ENCODE results near the gene YARS1.
"Not testable (repeated sequence)": the region's sequence is repeated elsewhere in the genome, so short reads cannot be mapped to it uniquely, and the experiment has no call there.

YARS1 gene

DNA sequence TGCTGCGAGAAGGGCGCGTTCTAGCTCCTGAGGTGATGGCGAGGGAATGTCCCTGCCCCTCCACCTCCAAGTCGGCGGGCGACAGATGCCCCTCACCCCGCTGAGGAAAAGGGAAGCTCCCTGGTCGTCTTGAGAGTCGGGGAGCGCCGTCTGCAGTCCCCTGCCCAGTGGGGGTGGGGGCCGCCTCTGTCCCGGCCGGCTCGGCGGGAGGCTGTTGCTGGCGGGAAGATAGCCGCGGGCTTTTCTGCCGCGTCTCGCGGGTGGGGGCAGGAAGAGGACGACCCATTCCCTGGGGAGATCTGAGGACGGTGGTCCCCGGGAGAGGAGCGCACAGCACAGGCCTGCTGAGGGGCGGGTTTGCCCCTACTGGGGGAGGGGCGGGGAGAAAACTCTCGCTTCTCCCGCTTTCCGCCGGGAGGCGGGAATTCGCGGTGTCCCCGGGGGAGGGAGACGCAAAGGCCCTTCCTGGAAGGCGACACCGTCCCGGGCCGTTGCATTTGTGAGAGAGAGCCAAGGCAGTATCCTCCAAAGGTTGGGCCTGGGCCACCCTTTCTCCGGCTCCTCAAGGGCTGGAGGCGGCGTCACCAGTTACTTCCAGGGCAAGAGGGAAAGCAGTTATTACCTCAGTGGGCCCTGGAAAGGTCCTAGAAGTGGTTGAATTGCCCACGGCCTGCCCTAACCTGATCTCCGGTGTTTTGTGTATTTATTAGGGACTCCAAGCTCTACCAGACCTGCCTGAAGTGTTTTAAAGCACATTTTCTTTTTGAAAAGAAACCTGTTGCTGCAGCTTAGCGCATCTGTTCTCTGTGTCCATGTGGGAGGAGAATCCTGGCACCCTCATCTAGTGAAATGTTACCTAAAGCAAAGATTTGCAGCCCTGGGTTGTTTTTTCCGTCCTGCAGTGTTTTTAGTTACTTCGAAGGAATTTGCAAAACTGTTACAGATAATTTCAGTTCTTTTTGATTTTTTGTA, 943 bp upstream of the YARS1 start:
- DNase-seq (ENCODE audit: low read depth, low spot score): no peak

DNA sequence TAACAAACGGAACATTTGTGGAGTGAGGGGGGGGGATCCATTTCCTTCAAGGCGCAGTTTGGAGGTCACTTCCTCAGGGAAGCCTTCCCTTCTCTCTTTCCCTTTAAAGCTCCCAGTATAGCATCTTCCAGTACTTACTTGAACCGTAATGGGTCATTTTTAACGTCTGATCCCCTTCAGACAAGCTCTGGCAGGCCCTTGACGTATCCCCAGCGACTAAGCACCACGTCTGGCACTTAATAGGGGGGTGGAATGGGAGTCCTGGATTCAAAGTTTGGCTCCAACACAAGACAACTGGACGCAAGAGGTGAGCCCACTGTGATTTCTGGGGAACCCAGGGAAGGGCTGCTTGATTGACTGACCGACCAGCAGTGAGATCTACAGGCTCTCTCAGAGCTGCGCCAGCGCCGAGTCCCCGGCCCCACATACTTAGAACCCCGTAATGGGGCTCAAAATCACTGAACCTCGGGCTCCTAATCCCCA, 441 bp downstream of the YARS1 start:
- DNase-seq (ENCODE audit: low read depth, low spot score): no peak

DNA sequence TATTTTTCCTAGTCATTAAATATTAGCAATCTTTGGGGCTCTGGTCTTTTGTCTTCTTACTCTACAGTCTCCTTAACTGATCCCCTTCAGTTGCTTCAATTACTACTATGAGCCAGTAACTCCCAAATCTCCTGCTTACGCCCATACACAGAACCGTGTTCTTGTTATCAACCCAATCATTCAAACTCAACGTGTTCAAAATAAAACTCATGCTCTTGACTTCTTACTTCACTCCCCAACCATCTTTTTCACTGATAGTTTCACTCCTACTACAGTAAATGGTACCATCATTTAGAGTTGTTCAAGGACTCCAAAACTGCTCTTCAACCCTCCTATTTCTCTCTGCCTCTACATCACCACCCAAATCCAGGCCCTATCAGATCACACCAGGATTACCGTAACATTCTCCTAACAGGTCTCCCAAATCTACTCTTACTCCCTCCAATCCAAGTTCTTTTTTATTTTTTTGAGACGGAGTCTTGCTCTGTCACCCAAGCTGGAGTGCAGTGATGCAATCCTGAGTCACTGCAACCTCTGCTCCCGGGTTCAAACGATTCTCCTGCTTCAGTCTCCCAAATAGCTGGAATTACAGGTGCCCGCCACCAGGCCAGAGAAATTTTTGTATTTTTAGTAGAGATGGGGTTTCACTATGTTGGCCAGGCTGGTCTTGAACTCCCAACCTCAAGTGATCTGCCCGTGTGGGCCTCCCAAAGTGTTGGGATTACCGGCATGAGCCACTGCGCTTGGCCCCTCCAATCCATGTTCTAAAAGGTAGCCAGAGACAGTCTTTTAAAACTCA, 3.0 kb downstream of the YARS1 start:
- DNase-seq (ENCODE audit: low read depth, low spot score): no peak

DNA sequence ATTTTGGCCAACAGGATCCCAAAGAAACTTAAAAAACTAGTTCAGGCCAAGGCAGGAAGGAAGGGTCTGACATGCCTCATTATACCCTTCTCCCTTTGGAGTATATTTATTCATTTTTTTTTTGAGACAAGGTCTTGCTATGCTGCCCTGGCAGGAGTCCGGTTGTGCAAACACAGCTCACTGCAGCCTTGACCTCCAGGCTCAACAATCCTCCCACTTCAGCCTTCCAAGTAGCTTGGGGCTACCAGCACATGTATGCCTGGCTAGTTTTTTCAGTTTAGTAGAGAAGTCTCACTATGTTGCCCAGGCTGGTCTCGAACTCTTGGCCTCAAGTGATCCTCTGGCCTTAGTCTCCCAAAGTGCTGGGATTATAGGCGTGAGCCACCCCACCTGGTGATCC, 5.2 kb downstream of the YARS1 start:
- DNase-seq (ENCODE audit: low read depth, low spot score): no peak

DNA sequence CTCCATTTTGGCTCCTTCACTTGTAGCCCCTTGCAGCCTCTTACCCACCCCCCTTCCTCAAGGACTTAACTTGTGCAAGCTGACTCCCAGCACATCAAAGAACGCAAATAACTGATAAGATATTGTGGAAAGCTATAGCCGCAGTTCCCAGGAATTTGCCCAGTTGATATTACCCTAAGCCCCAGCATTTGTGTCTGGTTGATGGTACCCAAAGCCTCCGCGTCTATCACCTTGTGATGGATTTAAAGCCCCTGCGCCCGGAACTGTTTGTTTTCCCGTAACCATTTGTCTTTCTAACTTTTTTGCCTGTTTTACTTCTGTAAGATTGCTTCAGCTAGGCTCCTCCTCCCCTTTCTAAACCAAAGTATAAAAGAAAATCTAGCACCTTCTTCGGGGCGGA, 5.9 kb downstream of the YARS1 start:
- no peak for DNase-seq (ENCODE audit: low read depth, low spot score)

DNA sequence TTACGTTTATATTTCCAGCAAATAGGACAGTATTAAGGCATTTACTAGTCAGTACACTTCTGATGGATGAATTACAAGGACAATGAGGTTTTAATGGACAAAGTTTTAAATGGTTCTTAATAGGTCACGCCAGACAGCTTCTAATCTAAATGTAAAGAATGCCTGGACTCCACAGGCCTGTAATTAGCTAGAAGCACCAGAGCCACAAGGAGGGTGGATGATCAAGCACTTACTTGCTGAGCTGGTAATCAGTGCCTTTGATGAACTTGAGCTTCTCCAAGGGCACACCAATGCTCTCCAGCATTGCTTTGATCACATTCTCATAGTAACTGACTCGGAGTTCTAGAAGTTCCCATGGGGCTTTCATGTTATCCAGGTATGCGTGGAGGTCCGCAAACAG, 6.8 kb downstream of the YARS1 start:
- DNase-seq (ENCODE audit: low read depth, low spot score): no peak

DNA sequence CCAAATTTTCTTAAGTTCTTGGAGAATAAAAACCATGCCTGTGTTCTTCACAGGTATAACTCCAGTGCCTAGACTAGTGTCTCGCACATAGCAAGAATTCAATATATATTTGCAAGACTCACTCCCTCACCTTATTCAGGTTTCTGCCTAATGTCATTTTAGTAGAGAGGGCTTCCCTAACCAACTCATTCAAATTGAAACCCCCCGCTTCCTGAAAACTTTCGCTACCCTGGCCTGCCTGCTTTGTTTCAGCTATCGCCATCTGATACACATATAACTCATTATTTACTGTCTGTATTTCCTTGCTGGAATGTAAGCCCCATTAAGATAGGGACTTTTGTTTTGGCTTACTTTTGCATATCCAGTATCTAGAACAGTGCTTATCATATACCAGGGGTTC, 8.6 kb downstream of the YARS1 start:
- DNase-seq (ENCODE audit: low read depth, low spot score): no peak

DNA sequence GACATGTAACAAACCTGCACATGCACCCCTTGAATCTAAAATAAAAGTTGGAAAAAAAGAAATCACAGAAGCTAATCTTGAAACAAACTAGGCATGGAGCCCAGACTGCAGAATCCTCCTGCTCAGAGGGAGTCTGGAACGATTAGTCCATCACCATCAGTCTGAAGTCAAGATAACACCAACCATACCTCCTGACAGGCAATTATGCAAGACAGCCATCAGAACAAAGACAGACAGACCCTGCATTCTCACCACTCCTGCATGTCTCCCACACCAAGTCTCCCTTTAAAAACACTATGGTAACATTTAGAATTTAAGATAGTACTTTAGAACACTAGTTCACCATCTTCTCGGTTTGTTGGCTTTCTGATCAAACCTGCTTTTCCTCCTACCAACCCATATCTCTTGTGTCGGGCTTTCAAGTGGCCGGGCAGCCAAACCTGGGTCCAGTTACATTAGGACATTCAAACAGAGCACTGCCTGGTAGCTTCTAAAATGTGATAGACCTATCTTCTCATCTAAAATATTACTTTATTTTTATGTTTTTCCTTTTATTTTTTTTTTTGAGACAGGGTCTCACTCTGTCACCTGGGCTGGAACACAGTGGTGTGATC, 10.1 kb downstream of the YARS1 start:
- DNase-seq (ENCODE audit: low read depth, low spot score): no peak

DNA sequence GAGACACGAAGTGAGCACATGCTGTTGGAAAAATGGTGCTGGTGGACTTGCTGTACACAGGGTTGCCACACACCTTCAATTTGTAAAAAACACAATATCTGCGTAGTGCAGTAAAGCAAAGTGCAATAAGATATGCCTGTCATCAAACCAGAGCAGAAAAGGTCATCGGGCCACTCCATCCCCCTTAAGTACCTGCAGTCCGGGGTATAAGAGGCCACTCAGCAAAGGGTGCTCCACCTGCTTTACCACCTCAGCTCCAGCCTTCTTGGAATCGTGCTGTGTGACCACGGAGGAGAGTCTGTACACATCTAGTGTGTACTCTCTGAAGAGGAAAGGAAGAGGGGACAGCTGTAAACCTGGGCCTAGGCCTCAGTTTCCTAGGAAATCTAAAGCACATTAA, 10.9 kb downstream of the YARS1 start:
- DNase-seq (ENCODE audit: low read depth, low spot score): no peak

DNA sequence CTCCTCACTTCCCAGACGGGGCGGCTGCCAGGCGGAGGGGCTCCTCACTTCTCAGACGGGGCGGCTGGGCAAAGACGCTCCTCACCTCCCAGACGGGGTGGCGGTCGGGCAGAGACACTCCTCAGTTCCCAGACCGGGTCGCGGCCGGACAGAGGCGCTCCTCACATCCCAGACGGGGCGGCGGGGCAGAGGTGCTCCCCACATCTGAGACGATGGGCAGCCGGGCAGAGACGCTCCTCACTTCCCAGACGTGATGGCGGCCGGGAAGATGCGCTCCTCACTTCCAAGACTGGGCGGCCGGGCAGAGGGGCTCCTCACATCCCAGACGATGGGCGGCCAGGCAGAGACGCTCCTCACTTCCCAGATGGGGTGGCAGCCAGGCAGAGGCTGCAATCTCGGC, 12.7 kb downstream of the YARS1 start:
- DNase-seq (ENCODE audit: low read depth, low spot score): not testable (repeated sequence)

DNA sequence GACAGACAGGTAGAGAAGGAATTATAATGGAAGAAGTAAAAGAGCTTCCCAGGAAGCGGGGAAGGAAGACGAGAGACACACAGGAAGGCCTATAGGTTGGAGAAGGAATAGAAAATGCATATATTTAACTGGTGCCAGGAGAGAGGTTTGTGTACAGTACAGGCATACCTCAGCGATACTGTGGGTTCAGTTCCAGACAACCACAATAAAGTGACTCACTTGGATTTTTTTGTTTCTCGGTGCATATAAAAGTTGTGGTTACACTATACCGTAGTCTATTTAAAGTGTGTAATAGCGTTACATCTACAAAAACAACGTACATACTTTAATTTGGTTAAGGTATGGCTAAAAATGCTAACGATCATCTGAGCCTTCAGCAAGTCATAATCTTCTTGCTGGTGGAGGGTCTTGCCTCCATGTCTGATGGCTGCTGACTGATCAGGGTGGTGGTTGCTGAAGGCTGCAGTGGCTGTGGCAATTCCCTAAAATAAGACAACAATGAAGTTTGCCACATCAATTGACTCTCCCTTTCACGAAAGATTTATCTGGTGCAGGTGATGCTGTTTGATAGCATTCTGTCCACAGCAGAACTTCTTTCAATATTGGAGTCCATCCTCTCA, 16.0 kb downstream of the YARS1 start:
- DNase-seq (ENCODE audit: low read depth, low spot score): no peak

DNA sequence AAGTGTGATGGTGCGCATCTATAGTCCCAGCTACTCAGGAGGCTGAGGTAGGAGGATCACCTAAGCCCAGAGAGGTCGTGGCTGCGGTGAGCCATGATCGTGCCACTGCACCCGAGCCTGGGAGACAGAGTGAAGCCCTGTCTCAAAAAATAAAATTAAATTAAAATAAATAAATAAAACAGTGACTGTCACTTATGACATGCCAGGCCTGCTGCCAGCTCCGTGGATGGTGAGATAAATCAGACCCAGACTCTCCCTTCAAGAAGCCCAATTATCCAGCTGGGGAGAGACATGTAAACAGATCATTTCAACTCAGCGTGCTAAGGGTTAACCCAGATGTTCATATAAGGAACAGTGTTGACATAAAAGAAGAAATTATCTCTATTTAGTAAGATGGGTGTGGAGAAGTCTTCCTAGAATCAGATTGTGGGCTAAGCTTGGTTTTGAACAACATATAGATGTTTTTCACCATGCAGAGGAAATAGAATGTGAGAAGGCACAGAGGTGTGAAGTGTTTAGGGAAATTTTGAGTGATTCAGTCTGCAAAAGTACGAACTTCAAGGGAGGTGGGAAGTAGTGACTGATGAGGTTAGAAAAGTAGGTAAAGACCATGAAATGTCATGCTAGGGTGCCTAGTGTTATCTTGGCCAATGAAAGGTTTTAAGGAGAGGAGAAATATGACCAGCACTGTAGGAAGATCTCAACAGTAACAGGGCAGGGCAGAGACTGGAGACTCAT, 18.3 kb downstream of the YARS1 start:
- no peak for DNase-seq (ENCODE audit: low read depth, low spot score)

DNA sequence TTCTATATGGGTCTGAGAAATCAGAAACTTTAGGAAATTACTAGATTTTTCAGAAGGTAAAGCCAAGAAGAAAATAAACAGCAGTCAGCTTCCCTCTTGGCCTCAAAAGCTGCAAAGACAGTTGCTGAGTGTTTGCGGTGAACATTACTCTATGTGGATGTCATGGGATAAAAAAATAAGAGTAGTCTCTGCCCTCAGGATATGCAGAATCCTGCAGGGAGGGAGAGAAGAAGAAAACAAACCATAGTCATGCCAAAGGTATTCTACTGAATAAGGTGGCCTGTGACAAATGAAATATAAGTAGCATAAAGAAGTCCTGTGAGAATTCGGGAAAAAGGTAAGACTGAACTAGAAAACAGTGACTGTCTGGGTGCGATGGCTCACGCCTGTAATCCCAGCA, 19.0 kb downstream of the YARS1 start:
- DNase-seq (ENCODE audit: low read depth, low spot score): no peak

DNA sequence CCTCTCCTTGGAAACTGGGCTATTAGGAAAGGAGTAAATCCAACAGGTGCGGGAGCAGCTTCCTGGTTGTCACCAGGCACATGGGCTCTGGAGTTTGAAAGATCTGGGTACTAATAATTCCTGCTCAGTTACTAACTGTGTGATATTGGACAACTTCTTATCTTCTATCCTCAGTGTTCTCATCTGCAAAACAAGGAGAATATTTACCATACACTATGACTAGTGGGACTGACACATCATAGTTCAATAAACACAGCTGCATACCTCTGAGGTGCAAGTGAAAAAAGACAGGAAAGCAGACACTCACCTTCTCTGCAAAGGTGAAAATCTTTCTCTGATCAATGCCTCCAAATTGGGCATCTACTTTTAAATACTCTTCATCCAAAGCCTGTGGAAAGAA, 19.7 kb downstream of the YARS1 start:
- DNase-seq (ENCODE audit: low read depth, low spot score): no peak

DNA sequence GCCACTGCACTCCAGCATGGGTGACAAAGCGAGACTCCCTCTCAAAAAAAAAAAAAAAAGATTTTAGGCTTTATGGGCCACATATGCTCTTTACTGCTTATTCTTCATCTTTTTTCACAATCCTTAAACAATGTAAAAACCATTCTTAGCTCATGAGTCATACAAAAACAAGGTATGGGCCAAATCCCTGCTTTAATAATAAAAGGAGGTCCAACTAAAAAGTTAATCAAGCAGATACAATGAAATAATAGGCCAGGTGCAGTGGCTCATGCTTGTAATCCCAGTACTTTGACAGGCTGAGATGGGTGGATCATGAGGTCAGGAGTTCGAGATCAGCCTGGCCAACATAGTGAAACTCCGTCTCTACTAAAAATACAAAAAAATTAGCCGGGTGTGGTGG, 21.4 kb downstream of the YARS1 start:
- DNase-seq (ENCODE audit: low read depth, low spot score): not testable (repeated sequence)

DNA sequence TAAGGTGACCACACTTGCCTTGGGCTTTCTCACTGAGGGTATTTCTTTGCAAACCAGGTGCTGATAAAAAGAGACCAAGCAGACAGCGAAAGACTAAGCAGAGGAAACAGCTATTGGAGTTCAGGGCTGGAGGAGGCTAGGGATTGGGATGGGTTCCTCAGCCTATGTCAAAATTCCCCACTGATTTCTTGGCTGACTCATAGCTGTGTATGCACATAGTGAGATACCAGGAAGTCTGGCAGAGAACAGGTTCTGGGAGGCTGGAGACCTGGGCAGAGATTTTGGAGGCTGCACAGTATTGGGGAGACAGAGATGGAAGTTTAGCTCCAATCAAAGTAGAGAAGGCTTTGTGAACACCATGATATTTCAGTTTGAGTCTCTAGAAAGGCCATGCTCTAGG, 25.3 kb downstream of the YARS1 start:
- no peak for DNase-seq (ENCODE audit: low read depth, low spot score)

DNA sequence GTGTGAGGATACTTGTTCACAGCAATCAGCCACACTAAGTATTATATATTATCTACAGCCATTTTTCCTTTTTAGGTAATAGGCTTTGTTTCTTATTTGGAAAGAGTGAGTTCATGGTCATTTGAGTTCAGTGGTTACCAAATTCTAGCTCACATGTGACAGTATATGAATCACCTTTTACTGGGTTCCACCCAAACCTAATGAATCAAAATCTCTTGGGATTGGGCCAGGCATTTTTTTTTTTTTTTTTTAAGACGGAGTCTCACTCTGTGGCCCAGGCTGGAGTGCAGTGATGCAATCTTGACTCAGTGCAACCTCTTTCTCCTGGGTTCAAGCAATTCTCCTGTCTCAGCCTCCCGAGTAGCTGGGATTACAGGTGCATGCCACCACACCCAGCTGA, 27.8 kb downstream of the YARS1 start:
- DNase-seq (ENCODE audit: low read depth, low spot score): not testable (repeated sequence)

DNA sequence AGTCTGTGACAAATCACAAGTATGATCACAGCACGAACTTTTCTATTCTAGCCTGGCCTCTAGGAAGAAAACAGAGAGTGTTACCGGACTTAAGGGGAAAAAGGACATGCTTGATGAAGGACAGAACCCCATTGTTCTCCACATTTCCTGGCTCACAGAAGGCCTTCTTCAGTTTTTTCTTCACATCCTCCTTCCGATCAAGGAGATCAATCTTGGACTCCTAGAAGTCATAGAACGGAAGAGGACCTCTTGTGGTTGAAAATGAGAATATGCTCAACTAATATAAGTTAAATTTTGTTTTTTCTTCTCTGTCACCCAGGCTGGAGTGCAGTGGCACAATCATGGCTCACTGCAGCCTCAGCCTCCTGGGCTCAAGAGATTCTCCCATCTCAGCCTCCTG, 30.3 kb downstream of the YARS1 start:
- no peak for DNase-seq (ENCODE audit: low read depth, low spot score)

DNA sequence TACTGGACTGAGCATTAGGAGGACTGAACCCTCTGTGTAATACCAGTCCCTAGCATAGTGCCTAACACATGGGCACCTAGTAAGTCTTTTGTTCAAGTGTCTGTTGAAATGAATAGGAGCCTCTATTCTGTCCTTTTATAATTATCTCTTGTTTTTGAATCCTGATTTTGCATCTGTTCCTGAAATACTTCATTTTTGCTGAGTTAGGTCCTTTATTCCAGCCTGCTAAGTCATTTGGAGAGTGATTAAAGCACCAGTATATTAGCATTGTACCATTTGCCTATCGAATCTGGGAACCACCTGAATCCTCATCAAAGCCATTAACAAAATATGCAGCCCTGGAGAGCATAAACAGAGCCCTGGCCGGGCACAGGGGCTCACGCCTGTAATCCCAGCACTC, 32.3 kb downstream of the YARS1 start:
- DNase-seq (ENCODE audit: low read depth, low spot score): no peak

DNA sequence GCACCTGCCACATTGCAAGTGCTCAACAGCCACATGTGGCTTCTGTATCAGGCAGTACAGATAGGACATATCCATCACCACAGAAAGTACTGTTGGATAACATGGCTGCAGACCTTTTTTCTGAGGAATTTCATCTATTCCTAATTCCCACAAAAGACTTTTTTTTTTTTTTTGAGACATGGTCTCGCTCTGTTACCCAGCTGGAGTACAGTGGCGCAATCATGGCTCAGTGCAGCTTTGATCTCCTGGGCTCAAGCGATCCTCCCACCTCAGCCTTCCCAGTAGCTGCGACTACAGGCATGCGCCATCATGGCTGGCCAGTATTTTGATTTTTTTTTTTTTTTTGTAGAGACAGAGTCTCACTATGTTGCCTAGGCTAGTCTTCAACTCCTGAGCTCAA, 33.3 kb downstream of the YARS1 start:
- no peak for DNase-seq (ENCODE audit: low read depth, low spot score)

DNA sequence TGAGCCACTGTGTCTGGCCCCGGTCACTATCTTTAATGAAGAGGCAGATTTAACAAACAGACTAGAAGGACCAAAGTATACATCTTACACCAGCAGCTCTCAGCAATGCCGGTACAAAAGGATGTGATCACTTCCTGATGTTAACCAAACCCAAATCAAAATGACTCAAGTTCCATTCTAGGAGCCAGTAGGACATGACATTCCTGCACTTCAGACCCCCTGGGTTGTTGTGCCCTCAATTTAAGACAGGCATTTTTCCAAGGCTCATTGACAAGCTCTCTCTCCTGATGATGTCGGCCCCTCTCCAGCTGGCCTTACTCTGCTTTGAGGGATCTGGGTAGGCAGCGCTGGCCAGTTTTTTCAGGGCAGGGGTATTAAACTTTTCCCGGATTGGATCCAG, 35.1 kb downstream of the YARS1 start:
- DNase-seq (ENCODE audit: low read depth, low spot score): no peak
